Naive thymus-derived CD4-positive, alpha-beta T cell (primary cell): ENCODE measurements around the gene ZNF280D. TPM values are rescaled to one million over a fixed set of nuclear protein-coding genes. Genes with fewer than 3 reads are reported as not detected.

Source experiments
- ATAC-seq: fragments of 150-1000 bp; cut with Tn5 transposase; 2 replicates; pipeline ENCODE4 v1.10.0; 2021; ENCODE audit warnings: mild to moderate bottlenecking, moderate library complexity
- CTCF ChIA-PET: fragments of 350-600 bp; sonication (Branson Sonifier 250); formaldehyde crosslinking; loops from one replicate; lab custom pipeline; 2021; ENCODE audit warnings: antibody characterized with exemption; lab: Charles Lee
- POLR2A ChIA-PET: fragments of 350-600 bp; sonication (Branson Sonifier 250); formaldehyde crosslinking; loops from one replicate; lab custom pipeline; 2021; ENCODE audit warnings: antibody characterized with exemption, inconsistent platforms; lab: Charles Lee
- DNase-seq, 9 donors: peaks; one replicate each; pipeline versions ENCODE4 v3.0.0 to v3.0.0-alpha.2; 2020 to 2022; ENCODE audit warnings: mixed read lengths in 1 of 9
- H3K27ac ChIP-seq: one replicate; pipeline ENCODE4 v1.7.0; 2013; ENCODE audit warnings: mild to moderate bottlenecking, low read depth, low read length, moderate library complexity
- H3K27me3 ChIP-seq, 2 donors: one replicate each; pipeline ENCODE4 v1.7.0; 2013; ENCODE audit warnings: low read length in 2 of 2, mild to moderate bottlenecking in 2 of 2, moderate library complexity in 2 of 2; ENCODE audit not compliant: control insufficient read depth in 2 of 2, insufficient read depth in 2 of 2
- H3K36me3 ChIP-seq, 3 experiments: 1 replicate in 2 of 3; 2 replicates in 1 of 3; pipeline ENCODE4 v1.7.0; 2013; ENCODE audit warnings: low read length in 3 of 3, mild to moderate bottlenecking in 3 of 3, moderate library complexity in 1 of 3; ENCODE audit not compliant: insufficient read depth in 3 of 3, control insufficient read depth in 2 of 3
- H3K4me1 ChIP-seq, 2 donors: one replicate each; pipeline ENCODE4 v1.7.0; 2013; ENCODE audit warnings: low read length in 2 of 2, mild to moderate bottlenecking in 2 of 2, moderate library complexity in 1 of 2; ENCODE audit not compliant: control insufficient read depth in 2 of 2, insufficient read depth in 2 of 2
- H3K4me3 ChIP-seq: 2 replicates; pipeline ENCODE4 v1.7.0; 2013; ENCODE audit warnings: mild to moderate bottlenecking, low read length
- H3K9me3 ChIP-seq, 3 experiments: 1 replicate in 2 of 3; 2 replicates in 1 of 3; pipeline ENCODE4 v1.7.0; 2013; ENCODE audit warnings: low read length in 3 of 3; ENCODE audit not compliant: control insufficient read depth in 2 of 3
- H3K27ac Mint-ChIP-seq, 9 donors: one replicate each; pipeline ENCODE4 v1.8.0; 2020 to 2022; ENCODE audit warnings: mixed read lengths in 9 of 9, mild to moderate bottlenecking in 8 of 9, moderate library complexity in 5 of 9, inconsistent platforms in 2 of 9
- H3K27me3 Mint-ChIP-seq, 5 donors: one replicate each; pipeline ENCODE4 v1.8.0; 2021 to 2022; ENCODE audit warnings: mixed read lengths in 5 of 5, mild to moderate bottlenecking in 1 of 5
- H3K36me3 Mint-ChIP-seq, 5 donors: one replicate each; pipeline ENCODE4 v1.8.0; 2020 to 2022; ENCODE audit warnings: mixed read lengths in 5 of 5, mild to moderate bottlenecking in 3 of 5, inconsistent platforms in 1 of 5
- H3K4me1 Mint-ChIP-seq, 7 donors: one replicate each; pipeline ENCODE4 v1.8.0; 2020 to 2022; ENCODE audit warnings: mixed read lengths in 7 of 7, mild to moderate bottlenecking in 3 of 7, inconsistent platforms in 1 of 7
- H3K4me3 Mint-ChIP-seq, 10 donors: one replicate each; pipeline ENCODE4 v1.8.0; 2020 to 2022; ENCODE audit warnings: mild to moderate bottlenecking in 10 of 10, mixed read lengths in 10 of 10, moderate library complexity in 6 of 10, inconsistent platforms in 2 of 10
- H3K9me3 Mint-ChIP-seq, 11 donors: one replicate each; pipeline ENCODE4 v1.8.0; 2020 to 2022; ENCODE audit warnings: mixed read lengths in 11 of 11, mild to moderate bottlenecking in 4 of 11, inconsistent platforms in 1 of 11, moderate library complexity in 1 of 11
- intact Hi-C, 2 donors: fragments of 100-400 bp; cut with micrococcal nuclease; formaldehyde crosslinking; loops; one replicate each; pipeline ENCODE4 v1.15.1; 2023
- polyA plus RNA-seq, 2 donors: library from polyadenylated mRNA; unstranded; fragments of 300-500 nt; fragmentation: Illumina TruSeq; gene quantifications; one replicate each; pipeline ENCODE4 v1.2.3, GENCODE V29; 2021
- total RNA-seq, 6 experiments: library from RNA in 5 of 6; stranded (reverse) in 5 of 6; gene quantifications; 1 replicate in 5 of 6; 2 replicates in 1 of 6; pipeline ENCODE4 v1.2.3 and lab custom pipeline; 2021 to 2026

ZNF280D gene
- total and polyA plus RNA-seq, 7 experiments from 2014 or later, result 9.3 to 59.0 (median 37.6) TPM

GRCh38 chr15:56723787-56724186 is 9.5 kb downstream of the ZNF280D start:
- intact Hi-C loops, result no loop called here
- Histone ChIP-seq H3K4me3 (no peak overlapping the region), H3K9me3 (no peaks in the 10 kb centered on the region), H3K36me3 (no peaks in the 10 kb centered on the region), H3K27me3 (no peaks in the 10 kb centered on the region), H3K27ac (no peak overlapping the region), H3K4me1 (peaks cover 0 to 17% of the 10 kb centered on the region in 2 donors)
- no peaks in the 10 kb centered on the region for H3K27me3 Mint-ChIP-seq
- ChIA-PET POLR2A (interaction anchor here (1.2 kb wide), 1 partner anchor 9 kb away, joined by 3 read pairs; no protein-coding TSS in a partner anchor), CTCF (no interaction called here)
- H3K36me3 Mint-ChIP-seq, result peaks cover 3 to 56% (median 38%) of the 10 kb centered on the region in 5 donors
- H3K4me3 Mint-ChIP-seq, result peak overlapping the region in 6 of 10 donors; percentile 0 to 68 (median 7)
- H3K4me1 Mint-ChIP-seq, result peaks cover 40 to 87% (median 77%) of the 10 kb centered on the region in 7 donors
- no peak for DNase-seq
- no peak for ATAC-seq
- H3K27ac Mint-ChIP-seq, result peak overlapping the region in 4 of 9 donors; percentile 2 to 35 (median 13)
- peaks cover 0 to 6% (median 0%) of the 10 kb centered on the region in 11 donors for H3K9me3 Mint-ChIP-seq

GRCh38 chr15:56719774-56720555 is 13.3 kb downstream of the ZNF280D start:
- ATAC-seq (no peak), DNase-seq (no peak)
- H3K4me1 ChIP-seq, result peaks cover 0 to 7% of the 10 kb centered on the region in 2 donors
- ChIA-PET POLR2A (no interaction called here), CTCF (no interaction called here)
- H3K4me1 Mint-ChIP-seq, result peaks cover 32 to 84% (median 70%) of the 10 kb centered on the region in 7 donors
- no peaks in the 10 kb centered on the region for H3K9me3 ChIP-seq
- H3K27ac Mint-ChIP-seq, result peak overlapping the region in 1 of 9 donors; percentile 3
- no peaks in the 10 kb centered on the region for H3K36me3 ChIP-seq
- H3K4me3 ChIP-seq, result no peak overlapping the region
- H3K27me3 Mint-ChIP-seq, result no peaks in the 10 kb centered on the region
- peaks cover 0 to 6% (median 0%) of the 10 kb centered on the region in 11 donors for H3K9me3 Mint-ChIP-seq
- H3K27me3 ChIP-seq, result no peaks in the 10 kb centered on the region
- H3K4me3 Mint-ChIP-seq, result peak overlapping the region in 2 of 10 donors; percentile 12 to 16
- intact Hi-C loops, result no loop called here
- H3K27ac ChIP-seq, result no peak overlapping the region
- peaks cover 3 to 49% (median 27%) of the 10 kb centered on the region in 5 donors for H3K36me3 Mint-ChIP-seq

GRCh38 chr15:56719021-56719612 is 14.2 kb downstream of the ZNF280D start:
- H3K27ac ChIP-seq, result no peak overlapping the region
- peak overlapping the region in 7 of 10 donors; percentile 5 to 43 (median 16) for H3K4me3 Mint-ChIP-seq

GRCh38 chr15:56718560-56718959 is 14.7 kb downstream of the ZNF280D start:
- Mint-ChIP-seq H3K36me3 (peaks cover 1 to 37% (median 18%) of the 10 kb centered on the region in 5 donors), H3K4me3 (peak overlapping the region in 6 of 10 donors; percentile 3 to 39 (median 18)), H3K27ac (peak overlapping the region in 3 of 9 donors; percentile 12 to 48 (median 26)), H3K9me3 (peaks cover 0 to 6% (median 0%) of the 10 kb centered on the region in 11 donors), H3K4me1 (peaks cover 22 to 76% (median 56%) of the 10 kb centered on the region in 7 donors), H3K27me3 (no peaks in the 10 kb centered on the region)
- H3K9me3 ChIP-seq, result no peaks in the 10 kb centered on the region
- CTCF ChIA-PET, result no interaction called here
- no peak for ATAC-seq
- no peak overlapping the region for H3K4me3 ChIP-seq
- H3K36me3 ChIP-seq, result no peaks in the 10 kb centered on the region
- H3K4me1 ChIP-seq, result peaks cover 0 to 4% of the 10 kb centered on the region in 2 donors
- H3K27ac ChIP-seq, result no peak overlapping the region
- no peaks in the 10 kb centered on the region for H3K27me3 ChIP-seq
- intact Hi-C loops, result no loop called here
- POLR2A ChIA-PET, result no interaction called here
- DNase-seq, result no peak

More at GRCh38 chr15:56719021-56719612, 14.2 kb downstream of the ZNF280D start:
- Histone ChIP-seq H3K36me3 (no peaks in the 10 kb centered on the region), H3K4me1 (peaks cover 0 to 4% of the 10 kb centered on the region in 2 donors), H3K4me3 (no peak overlapping the region), H3K27me3 (no peaks in the 10 kb centered on the region), H3K9me3 (no peaks in the 10 kb centered on the region)
- H3K36me3 Mint-ChIP-seq, result peaks cover 3 to 42% (median 24%) of the 10 kb centered on the region in 5 donors
- H3K27ac Mint-ChIP-seq, result peak overlapping the region in 3 of 9 donors; percentile 26 to 48 (median 28)
- ChIA-PET CTCF (no interaction called here), POLR2A (no interaction called here)
- ATAC-seq, result no peak
- intact Hi-C loops, result no loop called here
- DNase-seq, result no peak
- no peaks in the 10 kb centered on the region for H3K27me3 Mint-ChIP-seq
- peaks cover 28 to 78% (median 61%) of the 10 kb centered on the region in 7 donors for H3K4me1 Mint-ChIP-seq
- peaks cover 0 to 6% (median 0%) of the 10 kb centered on the region in 11 donors for H3K9me3 Mint-ChIP-seq

- no peak for DNase-seq
- Histone ChIP-seq H3K36me3 (no peaks in the 10 kb centered on the region), H3K27me3 (no peaks in the 10 kb centered on the region), H3K4me3 (no peak overlapping the region), H3K27ac (no peak overlapping the region), H3K4me1 (peaks cover 0 to 4% of the 10 kb centered on the region in 2 donors), H3K9me3 (no peaks in the 10 kb centered on the region)
- POLR2A ChIA-PET, result interaction anchor here (0.6 kb wide), 1 partner anchor 322 kb away, joined by 7 read pairs; no protein-coding TSS in a partner anchor
- H3K4me3 Mint-ChIP-seq, result peak overlapping the region in 1 of 10 donors; percentile 17
- peaks cover 0 to 26% (median 9%) of the 10 kb centered on the region in 5 donors for H3K36me3 Mint-ChIP-seq
- no peak overlapping the region for H3K27ac Mint-ChIP-seq
- H3K4me1 Mint-ChIP-seq, result peaks cover 15 to 61% (median 42%) of the 10 kb centered on the region in 7 donors
- intact Hi-C loops, result no loop called here
- peaks cover 0 to under 1% (median 0%) of the 10 kb centered on the region in 11 donors for H3K9me3 Mint-ChIP-seq
- no peak for ATAC-seq
- CTCF ChIA-PET, result no interaction called here
- H3K27me3 Mint-ChIP-seq, result no peaks in the 10 kb centered on the region
These were observed 17.0 kb downstream of the ZNF280D start for GRCh38 chr15:56716334-56716733.

- Mint-ChIP-seq H3K9me3 (peaks cover 0 to 4% (median 0%) of the 10 kb centered on the region in 11 donors), H3K4me1 (peaks cover 10 to 51% (median 35%) of the 10 kb centered on the region in 7 donors), H3K27ac (no peak overlapping the region), H3K27me3 (no peaks in the 10 kb centered on the region), H3K4me3 (no peak overlapping the region), H3K36me3 (peaks cover 0 to 24% (median 7%) of the 10 kb centered on the region in 5 donors)
- Histone ChIP-seq H3K36me3 (no peaks in the 10 kb centered on the region), H3K27ac (no peak overlapping the region), H3K4me3 (no peak overlapping the region), H3K27me3 (no peaks in the 10 kb centered on the region), H3K4me1 (peaks cover 0 to 4% of the 10 kb centered on the region in 2 donors), H3K9me3 (no peaks in the 10 kb centered on the region)
- ChIA-PET POLR2A (no interaction called here), CTCF (no interaction called here)
- intact Hi-C loops, result no loop called here
- DNase-seq (no peak), ATAC-seq (no peak)
These were observed 18.1 kb downstream of the ZNF280D start for GRCh38 chr15:56715220-56715619.
